AG08395 (cell line): ENCODE data around the gene NTN3.
"Not testable (repeated sequence)": the region's sequence is repeated elsewhere in the genome, so short reads cannot be mapped to it uniquely, and the experiment has no call there.

ENCODE experiments used
- DNase-seq: peaks from one replicate; pipeline ENCODE4 v3.0.0; 2012; ENCODE audit warnings: mixed read lengths, low spot score

Gene NTN3

DNA sequence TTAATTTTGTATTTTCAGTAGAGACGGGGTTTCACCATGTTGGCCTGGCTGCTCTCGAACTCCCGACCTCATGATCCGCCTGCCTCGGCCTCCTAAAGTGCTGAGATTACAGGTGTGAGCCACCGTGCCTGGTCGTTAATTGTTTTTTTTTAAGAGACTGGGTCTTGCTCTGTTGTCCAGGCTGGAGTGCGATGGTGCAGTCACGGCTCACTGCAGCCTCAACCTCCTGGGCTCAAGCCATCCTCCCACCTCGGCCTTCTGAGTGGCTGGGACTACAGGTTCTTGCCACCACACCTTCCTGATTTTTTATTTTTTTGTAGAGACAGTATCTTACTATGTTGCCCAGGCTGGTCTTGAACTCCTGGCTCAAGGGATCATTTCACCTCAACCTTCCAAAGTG is 8.9 kb downstream of the NTN3 start:
- DNase-seq: not testable (repeated sequence)

DNA sequence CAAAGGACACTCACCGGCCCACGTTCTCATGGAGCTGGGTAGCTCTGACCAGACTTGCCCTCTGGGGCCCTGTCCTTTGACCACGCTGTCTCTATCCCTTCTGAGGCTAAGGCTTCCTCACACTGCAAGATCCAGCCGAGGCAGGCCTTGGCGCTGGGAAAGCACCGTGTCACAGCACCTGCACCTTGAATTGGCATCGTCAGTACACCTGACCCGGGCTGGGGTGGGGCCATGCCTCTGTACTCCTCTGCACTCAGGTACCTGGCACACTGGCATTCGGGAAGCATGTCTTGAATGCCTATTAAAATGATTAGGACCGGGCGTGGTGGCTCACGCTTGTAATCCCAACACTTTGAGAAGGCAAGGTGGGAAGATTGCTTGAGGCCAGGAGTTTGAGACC is 9.9 kb downstream of the NTN3 start:
- DNase-seq: no peak

DNA sequence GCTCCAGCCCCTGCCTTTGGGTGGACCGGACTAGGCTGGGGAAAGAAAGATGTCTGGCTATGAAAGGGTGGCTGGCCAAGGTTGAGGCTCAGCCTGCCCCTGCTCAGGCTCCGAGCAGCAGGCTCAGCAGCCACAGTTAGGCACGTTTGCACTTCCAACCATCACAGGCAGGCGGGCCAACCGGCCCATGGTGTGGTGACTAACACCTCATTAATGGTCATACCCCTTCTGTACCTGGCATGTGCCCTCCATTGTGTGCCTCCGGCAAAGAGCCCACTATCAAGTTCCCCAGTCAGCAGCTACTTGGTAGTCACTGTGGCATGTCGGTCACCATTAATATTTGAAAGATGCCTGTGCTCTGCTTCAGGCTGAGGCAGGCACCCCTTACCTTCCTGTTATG is 10.6 kb downstream of the NTN3 start:
- no peak for DNase-seq

DNA sequence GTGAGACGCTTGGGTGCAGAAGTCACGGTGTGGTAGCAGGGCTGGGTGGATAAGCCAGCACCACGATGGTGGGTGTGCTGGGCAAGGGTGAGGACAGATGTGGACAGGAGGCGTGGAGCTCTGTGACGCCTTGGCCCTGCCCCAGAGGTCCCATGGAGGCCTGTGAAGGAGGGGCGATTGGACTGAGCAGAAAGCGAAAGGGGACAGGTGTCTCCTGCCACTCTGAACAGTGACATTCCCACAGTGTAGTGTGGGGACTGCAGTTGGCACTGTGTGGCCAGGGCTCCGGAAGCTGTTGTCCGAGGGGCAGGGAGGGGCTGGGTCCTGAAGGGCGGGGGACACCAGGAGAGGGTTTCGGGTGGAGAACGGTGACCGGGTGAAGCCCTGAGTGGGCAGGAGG is 11.2 kb downstream of the NTN3 start:
- no peak for DNase-seq

DNA sequence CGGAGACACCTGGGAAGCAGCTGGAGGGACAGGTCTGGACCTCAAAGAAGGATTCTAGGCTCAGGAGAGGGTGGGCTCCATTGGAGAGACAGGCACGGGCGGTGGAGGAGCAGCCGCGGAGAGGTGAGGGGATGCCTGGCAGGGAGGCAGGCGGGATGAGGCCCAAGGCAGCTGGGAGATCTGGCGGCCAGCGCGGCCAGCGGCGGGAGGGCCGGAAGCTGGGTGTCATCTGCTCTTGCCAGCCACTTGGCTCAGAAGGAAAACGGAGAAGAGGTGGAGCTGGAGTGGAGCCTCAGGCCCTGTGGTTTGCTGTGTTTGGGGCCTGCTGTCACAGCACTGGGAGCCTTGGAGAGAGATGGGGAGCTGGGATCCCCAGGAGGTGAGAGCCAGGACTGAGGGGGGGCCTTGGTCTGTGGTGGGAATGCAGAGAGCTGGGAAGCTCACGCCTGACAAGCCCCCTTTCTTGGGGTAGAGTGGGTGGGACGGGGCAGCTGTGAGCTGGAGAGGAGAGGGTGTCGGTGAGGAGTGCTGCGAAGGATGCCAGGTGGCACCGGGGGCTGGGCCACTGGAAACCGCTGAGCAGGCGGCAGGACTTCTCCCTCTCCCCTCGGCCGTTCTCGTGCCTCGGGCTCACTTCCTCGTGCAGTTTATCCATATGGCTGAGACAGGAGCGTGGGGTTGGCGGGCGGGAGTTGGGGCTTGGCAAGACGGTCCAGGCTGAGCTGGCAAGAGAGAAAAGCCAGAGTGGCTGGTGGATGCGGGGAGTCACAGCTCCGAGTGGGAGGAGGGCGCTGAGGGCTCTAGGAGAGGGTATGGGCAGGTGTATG is 11.8 kb downstream of the NTN3 start:
- peak; percentile 90 for DNase-seq

DNA sequence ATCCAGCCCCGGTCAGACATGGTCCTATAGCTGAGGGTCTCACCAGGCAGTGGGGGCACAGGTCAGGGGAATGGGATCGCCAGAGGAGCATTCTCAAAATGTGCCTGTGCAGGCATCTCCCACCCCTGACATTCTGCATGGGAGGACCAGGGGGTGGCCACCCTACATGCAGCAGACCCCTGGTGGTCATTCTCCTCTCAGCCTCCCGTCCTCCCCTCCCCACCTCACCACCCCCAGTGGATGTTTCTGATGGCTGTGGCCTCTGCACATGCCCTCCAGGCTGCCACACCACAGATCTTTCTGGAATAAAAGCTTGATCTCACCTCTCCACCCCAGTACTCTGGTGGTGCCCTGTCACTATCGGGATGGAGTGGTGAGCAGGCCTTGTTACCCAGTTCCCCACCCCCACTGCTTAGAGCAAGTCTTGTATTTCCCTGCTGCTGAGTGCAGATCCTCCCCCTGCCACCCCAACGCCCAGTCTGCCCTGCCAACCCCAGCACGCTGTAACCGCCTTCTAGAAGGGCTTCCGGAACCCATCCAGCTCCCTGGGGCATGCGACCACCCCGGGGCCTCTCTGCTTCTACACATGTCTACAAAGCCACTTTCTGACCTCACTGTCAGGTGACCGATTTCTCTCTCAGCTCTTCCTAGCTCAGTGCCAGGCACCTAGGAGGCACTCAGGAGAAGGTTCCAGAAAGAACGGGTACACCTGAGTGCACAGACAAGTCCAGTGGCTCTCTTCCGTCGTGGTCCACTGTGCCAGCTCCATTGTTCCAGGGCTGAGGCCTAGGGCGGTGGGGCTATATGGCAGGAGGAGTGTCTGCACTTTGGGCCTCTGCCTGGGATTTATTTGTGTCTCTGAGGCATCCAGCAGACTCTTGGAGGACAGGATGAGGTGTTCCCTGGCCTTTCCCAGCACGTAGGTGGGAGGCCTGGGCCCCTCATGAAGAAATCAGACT is 13.1 kb downstream of the NTN3 start:
- no peak for DNase-seq

DNA sequence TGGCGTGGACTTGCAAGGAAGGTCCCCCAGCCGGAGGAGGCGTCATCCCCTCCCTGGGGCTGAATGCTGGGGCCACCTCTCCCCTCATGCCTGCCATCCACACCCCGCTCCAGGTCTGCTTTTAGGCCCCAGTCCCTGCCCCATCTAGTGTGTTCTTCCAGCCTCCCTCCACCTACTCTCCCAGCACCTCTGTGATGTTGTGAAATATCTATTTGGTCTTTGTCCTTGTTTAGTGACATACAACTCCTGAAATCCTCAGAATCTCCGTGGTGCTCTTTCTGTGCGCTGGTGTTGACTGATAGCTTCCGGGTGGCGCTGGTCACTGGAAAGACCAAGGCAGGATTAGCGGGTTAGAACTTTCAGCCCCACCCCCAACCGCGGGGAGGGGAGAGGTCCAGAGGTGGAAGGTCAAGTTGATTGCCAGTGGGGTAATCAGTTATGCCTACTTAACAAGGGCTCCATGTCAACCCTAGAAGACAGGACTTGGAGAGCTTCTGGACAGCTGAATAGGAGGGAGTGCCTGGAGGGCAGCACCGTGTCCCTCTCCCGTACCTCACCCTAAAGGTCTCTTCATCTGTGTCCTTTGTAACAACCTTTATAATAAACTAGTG is 13.9 kb downstream of the NTN3 start:
- no peak for DNase-seq

DNA sequence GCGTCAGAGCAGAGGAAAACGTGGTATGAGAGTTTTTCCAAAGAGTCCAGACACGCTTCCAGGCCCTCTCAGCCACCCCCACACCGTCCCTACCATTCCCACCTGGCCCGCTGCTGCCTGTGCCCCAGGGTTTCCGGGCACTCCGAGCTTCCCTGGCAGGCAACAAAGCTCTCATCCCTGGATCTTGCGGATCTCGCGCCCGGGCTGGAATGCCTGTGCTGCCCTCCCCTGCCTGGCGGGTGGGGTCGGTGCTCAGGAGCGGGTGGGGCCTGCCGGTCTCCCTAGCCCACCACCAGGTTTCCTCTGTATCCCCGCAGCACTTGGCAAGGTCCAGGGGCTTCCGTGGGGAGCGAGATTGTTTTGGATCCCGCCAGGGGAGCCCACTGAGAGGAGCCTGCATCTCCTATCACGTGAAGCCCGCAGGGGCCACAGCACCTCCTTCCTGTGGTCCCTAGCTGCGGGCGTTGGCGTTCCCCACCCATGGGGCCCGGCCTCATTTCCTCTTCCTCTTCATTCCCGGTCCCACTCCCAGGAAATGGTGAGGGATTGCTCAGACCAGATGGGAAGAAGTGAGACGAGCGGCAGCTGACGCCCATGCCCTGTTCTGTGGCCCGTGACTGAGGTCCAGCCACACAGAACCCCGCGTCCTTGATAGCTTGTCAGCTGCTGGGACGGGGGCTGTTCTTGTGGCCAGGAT is 14.9 kb downstream of the NTN3 start:
- no peak for DNase-seq

DNA sequence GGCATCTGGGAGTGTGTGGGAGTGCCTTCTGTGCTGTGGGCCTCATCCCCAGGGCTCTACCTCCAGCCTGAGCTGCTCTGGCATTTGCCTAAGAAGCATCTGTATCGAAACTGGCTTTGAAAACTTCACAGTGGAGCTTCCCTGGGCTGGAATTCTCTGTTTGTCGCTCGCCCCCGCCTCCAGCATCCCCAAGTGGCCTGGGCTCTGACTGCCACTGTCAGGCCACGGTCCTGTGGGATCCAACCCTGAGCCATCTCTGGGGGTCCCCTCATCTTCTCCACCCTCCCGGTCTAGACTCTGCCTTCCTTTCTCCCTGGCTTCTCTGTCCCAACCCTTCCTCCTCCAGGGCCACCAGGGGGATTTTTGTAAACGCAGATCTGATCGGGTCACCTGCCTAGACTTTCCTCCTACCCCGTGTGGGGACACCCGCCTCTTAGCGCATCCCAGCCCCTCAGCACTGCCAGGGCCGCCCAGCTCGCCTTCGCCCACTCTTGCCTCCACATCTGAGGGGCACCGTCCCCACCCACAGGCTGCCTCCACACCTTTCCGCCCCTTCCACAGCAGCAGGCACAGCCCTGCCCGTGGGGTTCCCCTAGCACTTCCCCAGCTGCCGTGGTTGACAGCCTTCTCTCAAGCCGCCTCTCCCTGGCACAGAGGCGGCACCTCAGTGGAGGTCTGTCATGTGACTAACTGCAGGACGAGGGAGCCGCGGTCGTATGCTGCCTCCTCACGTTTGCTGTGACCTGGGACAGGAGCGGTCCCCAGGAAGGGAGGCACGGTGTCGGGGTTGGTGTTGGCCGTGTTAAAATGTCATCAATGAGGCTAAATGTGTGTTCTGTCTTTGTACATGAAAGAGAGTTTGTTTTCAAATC is 15.8 kb downstream of the NTN3 start:
- DNase-seq: no peak

DNA sequence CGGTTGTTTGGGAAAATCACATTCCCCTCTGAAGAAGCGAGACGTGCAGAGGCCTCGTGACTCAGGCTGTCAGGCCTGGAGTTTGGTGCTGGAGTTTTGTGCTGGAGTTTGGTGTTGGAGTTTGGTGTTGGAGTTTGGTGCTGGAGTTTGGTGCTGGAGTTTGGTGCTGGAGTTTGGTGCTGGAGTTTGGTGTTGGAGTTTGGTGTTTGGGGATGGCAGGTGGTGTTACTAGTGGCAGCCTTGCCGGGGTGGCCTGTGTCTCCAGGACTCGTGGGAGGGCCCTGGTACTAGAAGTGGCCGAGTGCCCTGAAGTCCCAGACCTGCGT is 16.4 kb downstream of the NTN3 start:
- no peak for DNase-seq

DNA sequence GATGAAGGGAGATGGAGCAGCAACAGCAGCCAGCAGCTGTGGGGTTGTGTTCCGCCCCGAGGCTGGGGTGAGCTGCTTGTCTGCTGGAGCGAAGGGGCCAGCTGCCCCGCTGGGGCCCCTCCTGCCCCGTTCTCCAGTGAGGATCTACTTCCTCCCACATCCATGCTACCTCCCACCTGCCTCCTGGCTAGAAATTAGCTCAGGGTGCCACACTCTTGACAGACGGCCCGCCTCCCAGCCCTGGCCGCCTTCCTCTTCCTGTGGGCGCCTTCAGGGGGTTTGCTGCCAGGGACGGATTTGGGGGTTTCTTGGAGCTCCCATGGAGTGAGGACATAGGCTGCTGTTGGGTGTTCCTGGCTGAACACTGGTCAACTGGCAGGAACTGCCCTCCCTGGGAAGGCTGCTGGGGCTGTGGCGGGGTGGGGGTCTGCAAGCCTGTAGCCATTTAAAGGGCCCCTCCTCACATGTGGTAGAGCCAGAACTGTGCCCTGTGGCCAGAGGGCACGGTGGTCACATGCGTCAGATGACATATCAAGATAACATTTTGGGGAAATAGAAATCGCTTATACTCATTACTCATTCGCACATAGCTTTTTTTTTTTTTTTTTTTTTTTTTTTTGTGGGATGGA is 16.9 kb downstream of the NTN3 start:
- no peak for DNase-seq

DNA sequence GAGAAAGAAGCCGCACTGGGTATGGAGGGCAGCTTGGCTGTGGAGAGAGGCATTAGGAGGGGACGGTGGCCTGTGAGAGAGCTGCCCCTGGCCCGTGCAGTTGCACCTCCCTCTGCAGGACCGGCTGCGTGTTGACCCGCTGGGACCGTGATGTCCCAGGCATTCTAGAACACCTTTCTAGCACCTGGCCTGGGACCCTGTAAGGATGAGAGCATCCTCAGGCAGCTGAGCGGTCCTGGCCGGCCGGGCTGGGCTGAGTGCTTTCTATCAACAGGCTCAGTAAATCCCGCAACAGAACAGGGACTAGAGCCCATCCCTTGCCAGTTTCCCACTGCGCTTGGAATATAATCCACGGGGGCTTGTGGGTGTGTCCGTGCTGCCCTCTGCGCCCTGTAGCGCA is 18.5 kb downstream of the NTN3 start:
- no peak for DNase-seq

DNA sequence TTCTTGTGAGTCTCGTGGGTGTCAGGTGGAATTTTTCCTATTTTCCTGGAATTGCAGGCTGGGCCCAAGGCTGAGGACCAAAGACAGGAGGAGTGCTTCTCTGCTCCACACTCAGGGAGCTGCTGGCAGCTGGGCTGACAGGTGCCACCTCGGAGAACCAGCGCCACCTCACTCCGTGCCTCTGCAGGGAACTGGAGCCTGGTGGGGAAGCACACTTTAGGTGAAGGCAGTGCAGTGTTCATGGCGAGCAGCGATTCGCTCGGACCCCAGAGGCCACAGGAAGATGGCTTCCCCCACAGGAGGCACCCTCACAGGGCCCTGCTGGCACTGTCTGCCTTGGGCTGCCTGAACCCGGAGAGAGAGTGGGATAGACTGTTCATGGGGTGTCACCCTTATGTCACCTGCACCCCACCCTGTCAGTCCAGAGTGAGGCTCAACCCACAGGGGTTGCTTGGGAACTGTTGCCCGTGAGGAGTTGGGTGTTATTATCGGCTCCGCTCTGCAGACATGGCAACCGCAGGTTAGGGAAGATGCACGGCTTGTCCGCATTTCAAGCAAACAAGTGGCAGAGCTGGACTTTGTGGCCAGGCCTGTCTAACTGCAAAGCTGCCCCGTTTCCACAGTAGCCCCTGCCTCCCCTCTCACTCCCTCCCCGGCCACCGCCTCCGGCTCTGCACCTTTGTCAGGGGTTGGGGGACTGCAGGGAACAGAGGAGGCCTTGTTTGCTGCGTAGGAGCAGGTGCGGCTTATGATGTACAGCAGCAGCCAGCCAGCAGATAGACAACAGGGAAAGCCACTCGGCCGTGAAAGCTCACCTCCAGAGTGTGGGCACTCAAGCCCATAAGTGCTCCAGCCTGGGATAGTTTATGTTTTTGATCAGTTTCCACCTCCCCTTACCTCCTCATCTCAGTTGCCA is 19.4 kb downstream of the NTN3 start:
- no peak for DNase-seq

DNA sequence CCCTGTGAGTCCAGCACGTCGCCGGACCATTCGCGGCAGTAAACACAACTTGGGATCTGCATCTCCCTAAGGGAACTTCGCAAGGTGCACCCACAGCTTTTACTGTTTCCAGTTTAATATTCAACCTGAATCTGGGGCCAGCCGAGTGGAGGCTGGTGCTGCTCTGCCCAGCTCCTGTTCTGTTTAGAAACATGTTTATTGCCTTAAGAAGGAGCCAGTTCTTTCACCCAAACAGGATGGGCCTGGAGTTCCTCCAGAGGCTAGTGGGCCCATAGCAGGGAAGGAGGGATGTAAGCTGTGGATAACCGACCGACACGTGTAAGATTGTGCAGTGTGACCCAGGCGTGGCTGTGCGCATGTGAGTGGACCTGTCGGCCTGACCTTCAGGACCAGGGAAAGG is 21.2 kb downstream of the NTN3 start:
- DNase-seq: no peak

DNA sequence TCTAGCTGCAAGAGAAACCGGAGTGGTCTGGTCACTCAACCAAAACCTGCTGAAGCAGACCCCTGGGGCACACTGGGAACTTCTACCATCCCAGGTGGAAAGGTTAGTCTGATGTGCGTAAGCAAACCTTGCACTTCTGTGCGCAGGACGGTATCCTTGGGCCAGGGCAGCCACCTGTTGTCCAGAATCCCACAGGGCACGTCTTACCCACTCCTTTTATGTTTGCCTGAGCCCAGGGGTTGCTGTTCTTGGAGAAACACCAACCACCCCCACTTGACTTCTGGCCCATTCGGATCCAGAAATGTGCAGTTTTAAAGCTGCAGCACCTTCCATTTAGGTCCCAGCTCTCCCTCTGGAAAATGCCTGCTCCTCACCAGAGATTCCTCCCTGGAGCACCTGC is 22.5 kb downstream of the NTN3 start:
- DNase-seq: no peak

DNA sequence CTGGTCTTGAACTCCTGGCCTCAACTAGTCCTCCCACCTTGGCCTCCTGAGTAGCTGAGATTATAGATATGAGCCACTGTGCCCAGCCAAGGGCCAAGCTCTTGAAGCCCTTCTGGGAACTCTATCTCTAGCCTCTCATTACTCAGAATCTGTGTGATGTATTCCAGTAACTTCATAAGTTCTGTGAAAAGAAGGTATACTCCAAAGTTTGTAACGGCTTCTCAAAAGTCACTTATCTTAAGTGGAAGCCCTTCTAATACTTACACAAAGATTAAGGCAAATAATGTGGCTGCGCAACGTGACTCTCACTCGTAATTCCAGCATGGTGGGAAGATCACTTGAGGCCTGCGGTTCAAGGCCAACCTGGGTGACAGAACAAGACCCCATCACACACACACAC is 23.5 kb downstream of the NTN3 start:
- no peak for DNase-seq

DNA sequence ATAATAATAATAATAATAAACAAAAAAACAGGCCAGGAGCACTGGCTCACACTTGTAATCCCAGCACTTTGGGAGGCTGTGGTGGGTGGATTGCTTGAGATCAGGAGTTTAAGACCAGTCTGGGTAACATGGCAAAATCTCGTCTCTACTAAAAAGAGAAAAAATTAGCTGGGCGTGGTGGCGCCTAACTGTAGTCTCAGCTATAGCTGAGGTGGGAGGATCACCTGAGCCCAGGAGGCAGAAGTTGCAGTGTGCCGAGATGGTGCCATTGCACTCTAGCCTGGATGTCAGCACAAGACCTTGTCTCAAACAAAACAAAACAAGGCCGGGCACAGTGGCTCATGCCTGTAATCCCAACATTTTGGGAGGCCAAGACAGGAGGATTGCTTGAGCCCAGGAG is 23.9 kb downstream of the NTN3 start:
- DNase-seq: no peak

DNA sequence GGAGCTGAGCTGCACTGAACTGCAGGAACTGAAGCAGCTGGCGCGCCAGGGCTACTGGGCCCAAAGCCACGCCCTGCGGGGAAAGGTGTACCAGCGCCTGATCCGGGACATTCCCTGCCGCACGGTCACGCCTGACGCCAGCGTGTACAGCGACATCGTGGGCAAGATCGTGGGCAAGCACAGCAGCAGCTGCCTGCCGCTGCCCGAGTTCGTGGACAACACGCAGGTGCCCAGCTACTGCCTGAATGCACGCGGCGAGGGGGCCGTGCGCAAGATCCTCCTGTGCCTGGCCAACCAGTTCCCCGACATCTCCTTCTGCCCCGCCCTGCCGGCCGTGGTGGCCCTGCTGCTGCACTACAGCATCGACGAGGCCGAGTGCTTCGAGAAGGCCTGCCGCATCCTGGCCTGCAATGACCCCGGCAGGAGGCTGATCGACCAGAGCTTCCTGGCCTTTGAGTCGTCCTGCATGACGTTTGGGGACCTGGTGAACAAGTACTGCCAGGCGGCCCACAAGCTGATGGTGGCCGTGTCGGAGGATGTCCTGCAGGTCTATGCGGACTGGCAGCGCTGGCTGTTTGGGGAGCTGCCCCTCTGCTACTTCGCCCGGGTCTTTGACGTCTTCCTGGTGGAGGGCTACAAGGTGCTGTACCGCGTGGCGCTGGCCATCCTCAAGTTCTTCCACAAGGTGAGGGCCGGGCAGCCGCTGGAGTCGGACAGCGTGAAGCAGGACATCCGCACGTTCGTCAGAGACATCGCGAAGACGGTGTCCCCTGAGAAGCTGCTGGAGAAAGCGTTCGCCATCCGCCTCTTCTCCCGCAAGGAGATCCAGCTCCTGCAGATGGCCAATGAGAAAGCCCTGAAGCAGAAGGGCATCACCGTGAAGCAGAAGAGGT is 25.4 kb downstream of the NTN3 start:
- DNase-seq: no peak
